H1 (cell line): ENCODE measurements around the gene FOSL1. TPM values are rescaled to one million over a fixed set of nuclear protein-coding genes. Genes with fewer than 3 reads are reported as not detected.

Experiments used
- CTCF ChIA-PET: fragments of 300-600 bp; sonication (Branson Sonifier 250); formaldehyde crosslinking; loops from one replicate; lab custom pipeline; 2021; ENCODE audit not compliant: partially characterized antibody; lab: Charles Lee
- POLR2A ChIA-PET: fragments of 300-600 bp; sonication (Branson Sonifier 250); formaldehyde crosslinking; loops from one replicate; lab custom pipeline; 2021; ENCODE audit warnings: inconsistent platforms; ENCODE audit not compliant: partially characterized antibody; lab: Charles Lee
- DNase-seq, 2 experiments: peaks; one replicate each; pipeline versions ENCODE4 v3.0.0 to v3.0.0-alpha.2; 2010 to 2022; ENCODE audit warnings: low spot score in 2 of 2, low read depth in 1 of 2, mixed read lengths in 1 of 2
- FAIRE-seq: peaks from 2 replicates; lab custom pipeline; 2011; peaks lifted over from hg19 to GRCh38; lab: Jason Lieb, UNC
- H2AFZ ChIP-seq: 2 replicates; pipeline ENCODE4 v1.8.1; 2012; ENCODE audit warnings: low read length, inconsistent platforms
- H2AK5ac ChIP-seq: 2 replicates; pipeline ENCODE4 v1.6.1; 2013; ENCODE audit warnings: low read depth, low read length
- H2BK120ac ChIP-seq: replicated peaks from 2 replicates; pipeline ENCODE3; 2013; ENCODE audit warnings: low read depth, low read length, inconsistent platforms
- H2BK12ac ChIP-seq: 2 replicates; pipeline ENCODE4 v1.6.1; 2013; ENCODE audit warnings: low read depth, low read length
- H2BK15ac ChIP-seq: 2 replicates; pipeline ENCODE4 v1.6.1; 2013; ENCODE audit warnings: low read length
- H2BK20ac ChIP-seq: 2 replicates; pipeline ENCODE4 v1.6.1; 2013; ENCODE audit warnings: low read length
- H2BK5ac ChIP-seq: 2 replicates; pipeline ENCODE4 v1.6.1; 2013; ENCODE audit warnings: low read depth, low read length
- H3K14ac ChIP-seq: 2 replicates; pipeline ENCODE4 v1.6.1; 2013; ENCODE audit warnings: inconsistent platforms; ENCODE audit not compliant: insufficient read length
- H3K18ac ChIP-seq: 2 replicates; pipeline ENCODE4 v1.6.1; 2013; ENCODE audit warnings: low read length; ENCODE audit errors: extremely low read depth
- H3K23ac ChIP-seq: 2 replicates; pipeline ENCODE4 v1.6.1; 2013; ENCODE audit warnings: inconsistent platforms; ENCODE audit not compliant: insufficient read length
- H3K23me2 ChIP-seq: 2 replicates; pipeline ENCODE4 v1.6.1; 2013; ENCODE audit warnings: low read depth, low read length
- H3K27ac ChIP-seq: 2 replicates; pipeline ENCODE4 v1.6.1; 2011; ENCODE audit warnings: low read depth, low read length, inconsistent platforms
- H3K27me3 ChIP-seq, 4 experiments: replicated peaks in 1 of 4; 1 replicate in 1 of 4; 2 replicates in 3 of 4; pipeline versions ENCODE4 v1.6.1 to v1.8.1; 2011 to 2013; ENCODE audit warnings: low read length in 3 of 4, mild to moderate bottlenecking in 3 of 4, inconsistent platforms in 2 of 4, mixed read lengths in 2 of 4, moderate library complexity in 1 of 4; ENCODE audit not compliant: control insufficient read depth in 3 of 4, insufficient read depth in 3 of 4; ENCODE audit errors: extremely low read depth in 1 of 4
- H3K36me3 ChIP-seq, 4 experiments: 2 replicates each; pipeline versions ENCODE4 v1.6.1 to v1.8.1; 2011 to 2013; ENCODE audit warnings: mild to moderate bottlenecking in 4 of 4, low read length in 3 of 4, moderate library complexity in 2 of 4, control low read depth in 1 of 4, inconsistent platforms in 1 of 4; ENCODE audit not compliant: insufficient read depth in 4 of 4, control insufficient read depth in 2 of 4
- H3K4ac ChIP-seq: replicated peaks from 2 replicates; pipeline ENCODE3; 2013; ENCODE audit warnings: low read length, low read depth, mixed read lengths, inconsistent platforms; ENCODE audit not compliant: insufficient read length
- H3K4me1 ChIP-seq, 4 experiments: replicated peaks in 1 of 4; 1 replicate in 1 of 4; 2 replicates in 3 of 4; pipeline versions ENCODE4 v1.6.1 to v1.8.1; 2011 to 2013; ENCODE audit warnings: low read length in 3 of 4, inconsistent platforms in 2 of 4, mixed read lengths in 1 of 4; ENCODE audit not compliant: insufficient read depth in 4 of 4, control insufficient read depth in 3 of 4
- H3K4me2 ChIP-seq, 2 experiments: 2 replicates each; pipeline versions ENCODE4 v1.6.1 to v1.8.1; 2011 to 2013; ENCODE audit warnings: low read depth in 2 of 2, low read length in 2 of 2, control low read depth in 1 of 2, inconsistent platforms in 1 of 2, mild to moderate bottlenecking in 1 of 2; ENCODE audit not compliant: insufficient read depth in 1 of 2
- H3K4me3 ChIP-seq, 4 experiments: fragments of 200-600, 300-600 bp in 1 of 4; sonication (generic), shearing (Covaris generic), sonication (Bioruptor Twin) in 1 of 4; 2 replicates each; pipeline versions ENCODE4 v1.5.1 to v1.8.1; 2011 to 2016; ENCODE audit warnings: low read length in 4 of 4, low read depth in 3 of 4, control low read depth in 2 of 4, inconsistent platforms in 2 of 4, mild to moderate bottlenecking in 2 of 4, mixed read lengths in 1 of 4, moderate library complexity in 1 of 4; ENCODE audit not compliant: insufficient read depth in 2 of 4; ENCODE audit errors: extremely low read depth in 1 of 4
- H3K56ac ChIP-seq: replicated peaks from 2 replicates; pipeline ENCODE3; 2013; ENCODE audit warnings: low read depth, mild to moderate bottlenecking, mixed read lengths, low read length, inconsistent platforms; ENCODE audit not compliant: insufficient read length
- H3K79me1 ChIP-seq: 2 replicates; pipeline ENCODE4 v1.6.1; 2013; ENCODE audit warnings: low read depth, low read length, control low read depth
- H3K79me2 ChIP-seq, 2 experiments: 2 replicates each; pipeline versions ENCODE4 v1.6.1 to v1.8.1; 2012 to 2013; ENCODE audit warnings: low read length in 2 of 2, mild to moderate bottlenecking in 2 of 2, inconsistent platforms in 1 of 2; ENCODE audit not compliant: insufficient read depth in 2 of 2, control insufficient read depth in 1 of 2
- H3K9ac ChIP-seq, 4 experiments: replicated peaks in 1 of 4; 1 replicate in 1 of 4; 2 replicates in 3 of 4; pipeline versions ENCODE4 v1.6.1 to v1.8.1; 2011 to 2013; ENCODE audit warnings: low read depth in 3 of 4, low read length in 3 of 4, control low read depth in 2 of 4, mild to moderate bottlenecking in 2 of 4, moderate library complexity in 2 of 4, inconsistent platforms in 1 of 4; ENCODE audit errors: extremely low read depth in 1 of 4
- H3K9me3 ChIP-seq, 2 experiments: 2 replicates each; pipeline versions ENCODE4 v1.6.1 to v1.8.1; 2012 to 2013; ENCODE audit warnings: mild to moderate bottlenecking in 2 of 2, moderate library complexity in 2 of 2, control low read depth in 1 of 2, inconsistent platforms in 1 of 2, low read depth in 1 of 2, low read length in 1 of 2, mixed read lengths in 1 of 2; ENCODE audit not compliant: insufficient read depth in 2 of 2
- H4K20me1 ChIP-seq, 2 experiments: replicated peaks in 1 of 2; 2 replicates each; pipeline versions ENCODE3 to v1.8.1; 2011 to 2013; ENCODE audit warnings: inconsistent platforms in 2 of 2, low read length in 2 of 2, mild to moderate bottlenecking in 1 of 2; ENCODE audit not compliant: insufficient read depth in 2 of 2, control insufficient read depth in 1 of 2
- H4K5ac ChIP-seq: 2 replicates; pipeline ENCODE4 v1.6.1; 2013; ENCODE audit warnings: low read length, low read depth, mixed read lengths, inconsistent platforms; ENCODE audit not compliant: insufficient read length
- H4K8ac ChIP-seq: 2 replicates; pipeline ENCODE4 v1.8.0; 2013; ENCODE audit warnings: mild to moderate bottlenecking, moderate library complexity, low read length, inconsistent platforms; ENCODE audit not compliant: insufficient read depth; ENCODE audit errors: extremely low read depth
- H4K91ac ChIP-seq: replicated peaks from 2 replicates; pipeline ENCODE3; 2013; ENCODE audit warnings: low read length, mixed read lengths, inconsistent platforms; ENCODE audit not compliant: insufficient read length
- POLR2A ChIP-seq, 2 experiments: IDR thresholded peaks; 1 replicate in 1 of 2; 2 replicates in 1 of 2; pipeline ENCODE4 v1.6.1; 2011; ENCODE audit warnings: low read depth in 2 of 2, low read length in 2 of 2, mild to moderate bottlenecking in 2 of 2; ENCODE audit errors: control extremely low read depth in 1 of 2
- POU5F1 ChIP-seq: IDR thresholded peaks from 2 replicates; pipeline ENCODE4 v1.6.1; 2011; ENCODE audit warnings: low read depth, mild to moderate bottlenecking, low read length, moderate library complexity
- SIRT6 ChIP-seq: IDR thresholded peaks from one replicate; pipeline ENCODE4 v1.7.1; 2012; ENCODE audit warnings: low read length, inconsistent platforms
- SP1 ChIP-seq: IDR thresholded peaks from 2 replicates; pipeline ENCODE4 v1.6.1; 2011; ENCODE audit warnings: low read depth, low read length
- WGBS, 2 experiments: shearing (Covaris generic) in 1 of 2; methylation state at CpG; one replicate each; pipeline versions ENCODE4 v1.1.6 to v1.1.7; 2013 to 2015; ENCODE audit warnings: low lambda C conversion rate in 2 of 2, mixed read lengths in 2 of 2, inconsistent platforms in 1 of 2, low coverage in 1 of 2, missing lambda C conversion rate in 1 of 2; ENCODE audit not compliant: insufficient replicate concordance in 2 of 2, insufficient coverage in 1 of 2, insufficient read length in 1 of 2; ENCODE audit errors: extremely low coverage in 1 of 2, missing lambda C conversion rate in 1 of 2; 5-methylcytosine and 5-hydroxymethylcytosine counted together
- polyA plus RNA-seq, 7 experiments: library from polyadenylated mRNA; depleted of rRNA in 3 of 7; stranded (reverse) in 5 of 7; unstranded in 2 of 7; fragments of >200 nt in 5 of 7; fragments of 200-250 nt in 2 of 7; gene quantifications; 1 replicate in 5 of 7; 2 replicates in 1 of 7; 4 replicates in 1 of 7; pipeline versions ENCODE4 v1.2.1 to v1.2.3, GENCODE V29; 2011 to 2013; ENCODE audit warnings: missing spikeins in 2 of 7, mixed read lengths in 2 of 7
- total RNA-seq: library from RNA; stranded (reverse); fragmentation: NEBNext Ultra II Directional; extraction: Animal tissue kit (Norgen Biotek cat#: 25700); gene quantifications from 2 replicates; pipeline ENCODE4 v1.2.1, GENCODE V29; 2021

FOSL1 gene
- total and polyA plus RNA-seq, 2 of the 8 experiments (the other 6 are each of a cell fraction or from before 2014, with no cell fraction given): 6.3 to 7.2 TPM

DNA sequence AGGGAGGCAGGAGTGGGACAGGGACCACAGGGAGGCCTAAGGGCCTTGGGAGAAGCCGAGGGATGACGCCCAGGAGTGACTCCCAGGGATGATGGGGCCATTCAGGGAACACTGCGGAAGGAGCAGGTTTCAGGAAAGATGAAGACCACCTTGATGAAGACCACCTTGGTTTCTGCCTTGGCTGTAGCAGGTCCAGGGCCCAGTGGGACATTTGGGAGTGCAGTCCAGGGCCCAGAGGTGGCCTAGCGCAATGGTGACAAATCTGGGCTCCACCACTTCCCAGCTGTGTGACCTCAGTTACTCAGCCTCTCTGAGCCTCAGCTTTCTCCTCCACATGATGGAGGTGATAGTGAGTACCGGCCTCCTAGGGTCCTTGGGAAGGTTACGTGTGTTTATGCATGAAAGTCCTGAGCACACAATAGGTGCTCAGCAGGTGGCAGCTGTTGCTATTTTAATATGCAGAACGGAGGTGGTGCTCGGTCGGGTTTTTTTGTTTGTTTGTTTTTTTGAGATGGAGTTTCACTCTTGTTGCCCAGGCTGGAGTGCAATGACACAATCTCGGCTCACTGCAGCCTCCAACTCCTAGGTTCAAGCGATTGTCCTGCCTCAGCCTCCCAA is 45.9 kb upstream of the FOSL1 start:
- peak overlapping the region; percentile 92 for H2BK120ac ChIP-seq
- peak overlapping the region; percentile 97 for H4K91ac ChIP-seq
- H3K4me1 ChIP-seq: peaks cover 3 to 25% (median 15%) of the 10 kb centered on the region in 4 experiments
- H2AFZ ChIP-seq: no peak overlapping the region
- peak overlapping the region; percentile 97 for H2BK12ac ChIP-seq
- H2BK5ac ChIP-seq: peak overlapping the region; percentile 62
- DNase-seq: no peak
- H2BK20ac ChIP-seq: peak overlapping the region; percentile 82; the same call in 1 of the 2 replicates
- peak overlapping the region; percentile 36 for H3K4ac ChIP-seq
- H3K79me2 ChIP-seq: no peaks in the 10 kb centered on the region
- peaks cover 3% of the 10 kb centered on the region; the same call in 1 of the 2 replicates for H3K23me2 ChIP-seq
- no peaks in the 10 kb centered on the region for H3K27me3 ChIP-seq
- H3K9me3 ChIP-seq: no peaks in the 10 kb centered on the region
- H3K79me1 ChIP-seq: no peaks in the 10 kb centered on the region
- no peak overlapping the region for H3K56ac ChIP-seq
- H3K27ac ChIP-seq: peak overlapping the region; percentile 80
- peak overlapping the region in 3 of 4 experiments; percentile 13 to 60 (median 27); a peak in 5 of 7 replicates for H3K9ac ChIP-seq
- TF ChIP-seq SIRT6: no peak
- peak in 1 of 2 experiments; percentile 24; a peak in 1 of 3 replicates for TF ChIP-seq POLR2A (IDR thresholded peaks at IDR 0.05; ENCODE audit: control extremely low read depth in 1 of 2, low read depth in 2 of 2, low read length in 2 of 2)
- TF ChIP-seq POU5F1: 0 out of 2 replicates have a peak, but pooled peaks have one; percentile 45
- 0 out of 2 replicates have a peak, but pooled peaks have one; percentile 29 for TF ChIP-seq SP1
- H4K5ac ChIP-seq: peak overlapping the region; percentile 66
- no peaks in the 10 kb centered on the region for H4K20me1 ChIP-seq
- peak overlapping the region; percentile 91 for H3K18ac ChIP-seq
- no peak for FAIRE-seq
- H3K14ac ChIP-seq: no peak overlapping the region
- ChIA-PET CTCF (interaction anchor here (1.0 to 3.9 kb wide), 9 partner anchors 12 to 59 kb away, joined by 3 to 16 read pairs (median 4); partner anchors contain the start of genes FIBP and SART1), POLR2A (interaction anchor here (0.6 to 2.8 kb wide), 13 partner anchors 8 to 106 kb away, joined by 3 to 13 read pairs (median 3); partner anchors contain the start of genes CCDC85B, CFL1 and SF3B2)
- H2AK5ac ChIP-seq: peak overlapping the region; percentile 55; the same call in 1 of the 2 replicates
- WGBS, 2 experiments: 54% methylated on average over 11 of the region's 11 CpGs; no CpG with 5 or more reads in 1 of the 2 experiments
- no peak overlapping the region for H3K23ac ChIP-seq
- H4K8ac ChIP-seq: peak overlapping the region; percentile 95; the same call in 1 of the 2 replicates
- H3K4me3 ChIP-seq: peak overlapping the region; percentile 3 to 54 (median 30); a peak in 7 of 8 replicates
- H2BK15ac ChIP-seq: no peak overlapping the region
- no peaks in the 10 kb centered on the region for H3K36me3 ChIP-seq
- H3K4me2 ChIP-seq: peak overlapping the region; percentile 56 to 77
